NCI-H2107 (cell line): ENCODE measurements around the gene KMT2E.

ENCODE experiments used
- DNase-seq: peaks from one replicate; lab custom pipeline; 2025; lab: John Stamatoyannopoulos, UW

The KMT2E gene

DNA sequence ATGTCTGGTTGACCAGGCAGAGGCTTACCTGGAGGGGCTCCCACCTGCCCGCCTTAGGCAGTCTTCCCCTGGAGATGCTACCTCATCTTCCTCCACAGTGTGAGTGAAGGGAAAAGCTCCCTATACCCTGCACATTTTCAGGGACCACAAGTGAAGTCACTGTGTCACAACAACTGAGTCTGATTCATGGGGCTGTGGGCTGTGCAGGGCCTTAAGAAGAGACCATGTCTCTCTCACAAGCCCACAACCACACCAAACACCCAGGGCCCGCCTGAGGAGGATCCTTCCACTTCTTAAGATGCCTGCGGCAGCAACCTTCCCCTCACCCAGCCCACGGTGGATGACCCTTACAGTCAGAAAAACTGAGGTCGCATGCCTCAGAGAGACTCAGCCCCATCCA, 118.3 kb downstream of the KMT2E start:
- no peak for DNase-seq

DNA sequence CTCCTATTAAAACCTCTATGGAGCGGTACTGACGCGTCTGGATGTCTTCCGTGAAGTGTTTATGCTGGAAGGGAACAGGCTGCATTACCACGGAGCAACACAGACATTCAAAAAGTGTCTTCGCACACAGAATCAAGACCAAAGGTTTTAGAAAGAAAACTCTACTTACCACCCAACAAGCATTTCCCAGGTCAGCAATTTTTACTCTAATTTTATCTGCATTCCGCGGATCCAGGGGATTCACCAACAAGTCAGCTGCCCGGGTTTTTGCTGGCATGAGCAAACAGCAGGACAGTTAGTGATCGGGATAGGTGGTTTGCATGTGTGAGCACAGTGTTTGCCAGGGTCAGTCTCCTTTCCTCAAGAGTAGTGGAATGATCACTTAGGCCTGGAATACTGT, 118.8 kb downstream of the KMT2E start:
- no peak for DNase-seq

DNA sequence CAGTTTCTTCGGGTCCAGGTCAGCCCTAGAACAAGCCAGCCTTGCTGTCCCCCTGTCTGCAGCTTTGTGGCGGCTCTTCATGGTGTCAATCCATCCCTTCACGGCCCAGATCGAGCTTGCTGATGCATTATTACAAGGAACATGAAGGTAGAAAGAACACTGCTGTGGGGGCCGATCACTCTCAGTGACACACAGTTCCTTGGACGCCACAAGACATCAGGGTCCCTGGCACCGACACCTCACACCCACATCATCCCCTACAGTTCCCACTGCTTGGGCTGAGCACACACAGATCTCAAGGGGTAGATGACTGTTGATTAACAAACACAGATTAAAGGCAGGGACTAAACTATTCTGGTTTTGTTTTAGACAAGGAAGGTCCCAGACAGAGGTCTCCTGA, 119.4 kb downstream of the KMT2E start:
- DNase-seq = no peak

DNA sequence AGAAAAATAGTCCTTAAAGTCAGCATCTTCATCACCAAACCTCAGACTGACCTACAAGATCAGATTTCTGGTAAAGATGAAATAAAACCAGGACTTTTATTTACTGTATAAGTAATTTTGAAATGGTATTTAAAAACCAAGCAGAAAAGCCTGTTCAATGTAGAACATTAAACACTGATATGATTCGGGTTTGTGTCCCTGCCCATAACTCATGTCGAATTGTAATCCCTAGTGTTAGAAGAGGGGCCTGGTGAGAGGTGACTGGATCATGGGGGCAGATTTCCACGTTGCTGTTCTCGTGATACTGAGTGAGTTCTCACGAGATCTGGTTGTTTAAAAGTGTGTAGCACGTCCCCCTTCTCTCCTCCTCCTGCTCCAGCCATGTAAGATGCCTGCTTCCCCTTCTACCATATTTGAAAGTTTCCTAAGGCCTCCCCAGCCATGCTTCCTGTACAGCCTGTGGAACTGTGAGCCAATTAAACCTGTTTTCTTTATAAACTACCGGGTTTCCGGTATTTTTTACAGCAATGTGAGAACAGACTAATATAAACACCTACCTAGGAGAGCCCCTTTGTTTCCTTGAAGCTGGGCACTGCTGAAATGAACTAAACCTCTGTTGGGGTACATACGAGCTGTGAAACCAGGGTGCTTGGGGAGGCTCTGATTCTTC, 120.1 kb downstream of the KMT2E start:
- no peak for DNase-seq

DNA sequence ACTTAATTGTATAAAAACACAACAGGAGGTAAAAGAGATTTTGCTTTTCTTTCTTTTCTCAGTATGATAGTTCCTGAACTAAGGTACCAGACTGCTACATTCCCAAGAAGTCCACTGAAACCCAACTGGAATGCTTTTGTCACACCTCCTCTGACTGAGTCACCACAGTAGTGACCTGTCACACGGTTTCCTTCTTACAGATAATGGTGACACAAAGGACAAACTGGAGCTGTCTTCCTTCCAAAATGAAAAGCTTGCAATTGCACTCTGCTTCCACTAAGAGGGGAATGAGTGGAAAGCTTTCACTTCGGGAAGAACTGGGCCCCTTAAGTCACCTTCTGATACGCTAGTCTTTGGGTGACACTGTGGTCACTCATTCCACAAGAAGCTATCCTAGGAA, 122.2 kb downstream of the KMT2E start:
- no peak for DNase-seq

DNA sequence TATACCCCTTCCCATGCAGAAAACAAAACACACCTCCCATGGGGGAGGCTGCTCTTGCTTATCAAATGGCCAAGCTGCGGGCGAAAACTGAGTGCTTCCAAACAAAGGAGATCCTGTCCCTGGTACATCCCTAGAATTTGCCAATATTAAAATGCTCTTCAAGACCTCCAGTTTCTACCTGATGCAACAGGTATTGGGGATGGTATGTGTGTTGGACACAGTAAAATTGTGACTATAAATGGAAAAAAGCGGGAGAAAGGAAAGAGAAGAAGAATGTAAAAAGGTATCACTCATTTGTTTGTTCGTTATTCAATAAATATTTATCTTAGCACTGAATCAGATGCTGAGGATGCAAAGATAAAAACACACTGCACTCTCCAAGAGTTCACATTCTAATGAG, 123.9 kb downstream of the KMT2E start:
- no peak for DNase-seq

DNA sequence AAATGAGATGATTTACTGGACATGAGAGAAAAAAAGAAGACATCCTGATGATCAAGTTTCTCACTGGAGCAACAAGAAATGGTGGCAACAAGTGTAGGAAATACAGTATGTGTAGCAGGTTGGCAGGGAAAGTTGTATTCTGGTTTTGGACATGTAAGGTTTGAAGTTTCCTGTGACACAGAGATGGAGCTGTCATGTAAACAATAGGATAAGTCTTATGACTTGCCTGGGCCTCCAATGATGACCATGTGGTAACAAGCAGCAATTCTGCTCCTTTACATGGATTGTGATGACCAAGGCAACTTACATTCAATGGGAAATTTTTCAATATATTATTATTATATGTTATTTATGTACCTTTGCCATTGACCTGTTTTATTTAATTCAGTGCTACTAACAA, 125.4 kb downstream of the KMT2E start:
- no peak for DNase-seq

DNA sequence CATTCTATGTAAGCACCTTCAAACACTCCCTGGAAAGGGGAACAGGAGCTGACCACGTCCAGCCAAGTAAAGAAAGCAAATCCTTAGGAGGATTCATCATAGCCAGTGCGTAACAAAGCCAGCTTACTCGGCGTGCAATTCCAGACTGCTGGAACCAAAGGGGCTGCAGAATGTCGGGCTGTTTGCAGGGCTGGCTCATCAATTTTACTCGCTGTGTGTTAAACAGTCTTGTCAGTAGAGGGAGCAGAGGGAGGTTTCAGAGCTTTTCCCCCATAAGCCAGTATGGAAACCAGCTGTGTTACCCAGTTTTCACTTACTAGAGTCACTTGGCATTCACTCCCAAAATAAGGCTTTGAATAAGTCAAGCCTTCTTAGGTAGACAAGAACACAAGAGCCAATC, 127.1 kb downstream of the KMT2E start:
- DNase-seq = no peak

DNA sequence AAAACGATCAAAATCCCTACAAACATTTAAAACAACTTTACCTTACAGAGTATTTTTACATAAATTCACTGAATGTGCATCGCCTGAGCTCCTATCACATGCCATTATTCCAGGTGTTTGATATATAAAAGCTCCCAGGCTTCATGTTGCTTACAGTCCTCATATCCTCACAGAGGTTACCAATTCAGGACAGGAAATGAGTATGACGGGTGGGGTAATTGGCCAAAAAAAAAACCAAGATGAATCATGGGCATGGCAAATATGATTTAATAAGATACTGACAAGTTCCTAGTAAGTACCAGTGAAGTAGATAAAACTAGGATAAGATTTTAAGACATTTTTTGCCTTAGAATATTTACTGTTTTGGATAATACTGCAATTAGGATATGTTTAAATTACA, 135.8 kb downstream of the KMT2E start:
- no peak for DNase-seq

DNA sequence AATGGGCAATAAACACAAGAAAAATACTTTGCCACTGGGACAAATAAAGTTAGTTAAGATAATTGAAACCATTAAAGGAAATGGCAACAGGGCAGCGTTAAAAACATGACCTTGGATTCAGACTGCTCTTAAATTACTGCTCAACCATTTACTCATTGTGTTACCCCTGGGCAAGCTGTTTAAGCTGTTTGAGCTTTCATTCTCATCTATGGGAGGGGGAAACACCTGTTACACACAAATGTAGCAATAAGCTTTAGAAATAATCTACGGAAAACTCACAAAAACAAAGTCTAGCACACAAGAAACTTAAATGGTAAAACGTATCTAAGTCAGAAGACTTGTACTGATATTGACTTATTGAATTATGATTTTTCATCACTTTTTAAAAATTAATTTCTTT, 137.1 kb downstream of the KMT2E start:
- no peak for DNase-seq

DNA sequence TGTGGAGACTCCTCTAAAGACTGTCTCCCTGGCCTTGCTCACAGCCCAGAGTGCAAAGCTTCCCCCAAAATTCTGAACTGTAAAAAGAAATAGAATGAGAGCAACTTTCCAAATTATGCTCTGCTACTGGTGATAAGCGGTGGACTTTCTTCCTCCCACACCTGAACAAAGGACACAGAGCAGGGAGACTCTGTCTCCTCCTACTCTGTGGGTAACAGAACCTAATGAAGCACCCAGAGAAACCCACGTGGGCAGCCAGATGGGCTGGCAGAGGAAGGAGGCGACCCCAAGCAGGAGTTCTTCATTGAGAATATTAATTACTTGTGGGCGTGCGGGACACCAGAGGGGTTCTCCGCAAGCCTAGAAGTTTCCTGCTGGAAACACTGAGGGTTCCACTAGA, 139.5 kb downstream of the KMT2E start:
- no peak for DNase-seq

DNA sequence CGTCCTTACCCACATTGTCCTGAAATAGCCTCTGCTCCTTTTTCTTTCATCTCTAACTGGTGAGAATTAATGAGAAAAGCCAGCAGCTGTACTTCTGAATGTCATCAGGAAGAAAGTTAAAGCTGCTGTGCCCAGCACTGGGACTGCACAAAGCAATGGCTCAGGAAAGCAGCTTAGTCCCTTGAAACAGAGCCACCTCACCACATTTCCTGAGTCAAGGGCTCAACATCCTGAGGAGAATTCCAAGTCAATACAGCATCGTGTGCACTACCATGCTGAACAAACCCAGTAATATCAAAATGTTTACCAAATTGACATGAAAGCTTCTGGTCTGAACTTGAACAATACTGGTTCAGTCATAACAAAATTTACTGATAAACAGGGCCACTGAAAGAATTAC, 140.1 kb downstream of the KMT2E start:
- DNase-seq = no peak

DNA sequence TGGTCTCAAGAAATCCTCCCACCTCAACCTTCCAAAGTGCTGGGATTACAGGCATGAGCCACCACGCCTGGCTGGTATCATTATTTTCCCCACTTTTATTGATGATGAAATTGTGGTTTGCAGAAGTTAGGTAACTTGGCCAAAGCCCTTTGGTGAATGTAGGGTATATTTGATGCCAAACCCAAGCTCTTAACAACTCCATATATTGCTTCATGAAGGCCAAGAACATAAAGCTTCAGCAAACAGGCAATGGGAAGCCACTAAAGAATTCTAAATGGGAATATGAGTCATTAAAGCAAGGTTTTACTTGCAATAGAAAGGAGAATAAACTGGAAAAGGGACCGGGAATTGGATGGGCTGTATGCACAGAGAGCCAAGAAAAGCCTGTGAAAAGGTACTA, 142.7 kb downstream of the KMT2E start:
- no peak for DNase-seq

DNA sequence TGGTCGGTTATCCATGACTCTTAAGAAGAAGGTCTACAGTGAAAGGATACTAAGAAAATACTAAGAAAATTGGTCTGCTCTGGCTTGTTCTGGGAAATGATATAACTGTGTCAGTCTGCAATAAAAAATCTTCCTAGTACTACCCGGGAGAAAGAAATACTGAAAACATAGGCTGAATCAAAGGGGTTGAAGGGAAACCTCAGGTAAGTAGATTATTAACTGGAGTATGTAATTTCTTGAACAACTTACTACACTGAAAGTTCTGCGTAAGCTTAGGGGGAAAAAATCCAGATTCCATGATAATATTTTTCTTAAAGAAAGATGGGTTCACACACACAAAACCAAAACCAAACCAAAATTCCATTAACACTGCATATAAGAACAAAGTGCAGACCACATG, 143.3 kb downstream of the KMT2E start:
- no peak for DNase-seq

DNA sequence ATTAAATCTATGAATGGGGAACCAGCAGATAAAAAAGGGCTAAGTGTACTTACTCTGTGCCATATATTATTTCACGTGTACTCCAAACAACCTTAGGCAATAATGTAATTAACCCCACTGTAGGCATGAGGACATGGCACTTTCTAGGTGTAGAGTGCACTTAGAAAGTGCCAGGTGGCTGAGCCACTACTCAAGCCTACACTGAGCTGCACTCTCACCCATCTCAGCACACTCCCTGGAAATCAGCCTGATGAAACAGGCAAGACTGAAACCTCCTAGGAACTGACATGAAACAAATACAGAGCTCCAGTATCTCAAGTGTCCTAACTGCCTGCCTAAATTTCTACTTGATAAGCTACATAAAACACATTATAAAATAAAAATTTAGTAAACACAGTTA, 147.4 kb downstream of the KMT2E start:
- DNase-seq = peak; percentile 21
